HG02642 (cell line): ENCODE data around the gene VPS35L.
"Not testable (repeated sequence)": the region's sequence is repeated elsewhere in the genome, so short reads cannot be mapped to it uniquely, and the experiment has no call there.

Source experiments
- ATAC-seq: cut with Tn5 transposase; IDR thresholded peaks from one replicate; pipeline ENCODE4 v1.9.1; 2021; ENCODE audit warnings: mild to moderate bottlenecking; ENCODE audit not compliant: unreplicated experiment, poor library complexity

The VPS35L gene

GRCh38 chr16:19706846-19707245 lies 151.3 kb downstream of the VPS35L start:
- no peak for ATAC-seq

- ATAC-seq = no peak
Measured at GRCh38 chr16:19707569-19708295, 152.2 kb downstream of the VPS35L start.

- no peak for ATAC-seq
Measured at GRCh38 chr16:19708296-19709205, 153.0 kb downstream of the VPS35L start.

GRCh38 chr16:19709381-19710136 lies 154.1 kb downstream of the VPS35L start:
- ATAC-seq = no peak

- no peak for ATAC-seq
Measured at GRCh38 chr16:19710191-19710908, 154.8 kb downstream of the VPS35L start.

GRCh38 chr16:19710991-19711545 lies 155.6 kb downstream of the VPS35L start:
- no peak for ATAC-seq

GRCh38 chr16:19711643-19712042 lies 156.1 kb downstream of the VPS35L start:
- no peak for ATAC-seq

GRCh38 chr16:19712418-19713058 lies 157.0 kb downstream of the VPS35L start:
- ATAC-seq = no peak

GRCh38 chr16:19713697-19714096 lies 158.2 kb downstream of the VPS35L start:
- ATAC-seq = no peak

GRCh38 chr16:19715566-19715965 lies 160.1 kb downstream of the VPS35L start:
- no peak for ATAC-seq

- ATAC-seq = no peak
Measured at GRCh38 chr16:19716183-19716582, 160.7 kb downstream of the VPS35L start.

- ATAC-seq = not testable (repeated sequence)
Measured at GRCh38 chr16:19716728-19717127, 161.2 kb downstream of the VPS35L start.

GRCh38 chr16:19717314-19717713 lies 161.8 kb downstream of the VPS35L start:
- no peak for ATAC-seq

- peak; percentile 96 for ATAC-seq
Measured at GRCh38 chr16:19717741-19718623, 162.5 kb downstream of the VPS35L start, which contains the start of the genes IQCK and KNOP1. TSS of gene IQCK (plus strand) at chr16:19718271. CDS start at chr16:19718307, 36 bp downstream. TSS of gene KNOP1 (minus strand) at chr16:19718227. CDS start at chr16:19715035, 3,192 bp downstream.

GRCh38 chr16:19718624-19718965 lies 163.1 kb downstream of the VPS35L start:
- no peak for ATAC-seq

- ATAC-seq = no peak
Measured at GRCh38 chr16:19722269-19722952, 166.9 kb downstream of the VPS35L start.

GRCh38 chr16:19722981-19723380 lies 167.5 kb downstream of the VPS35L start:
- ATAC-seq = no peak

- no peak for ATAC-seq
Measured at GRCh38 chr16:19728636-19728965, 173.1 kb downstream of the VPS35L start.
